Duodenal mucosa (tissue), 2 donors: ENCODE data around the gene BNC1.
A peak's percentile ranks its signal among the peaks of the same experiment; 100 is the strongest.
"Not testable (repeated sequence)": the region's sequence is repeated elsewhere in the genome, so short reads cannot be mapped to it uniquely, and the experiment has no call there.

Experiments used
- H3K27ac ChIP-seq: one replicate; pipeline ENCODE4 v1.7.0; 2013; ENCODE audit warnings: low read depth, low read length
- H3K27me3 ChIP-seq, 2 donors: one replicate each; pipeline ENCODE4 v1.7.0; 2013; ENCODE audit warnings: low read length in 2 of 2, control low read depth in 1 of 2; ENCODE audit not compliant: insufficient read depth in 2 of 2, control insufficient read depth in 1 of 2
- H3K36me3 ChIP-seq, 2 donors: one replicate each; pipeline ENCODE4 v1.7.0; 2013; ENCODE audit warnings: low read length in 2 of 2, control low read depth in 1 of 2; ENCODE audit not compliant: insufficient read depth in 2 of 2, control insufficient read depth in 1 of 2
- H3K4me1 ChIP-seq, 2 donors: one replicate each; pipeline ENCODE4 v1.7.0; 2013; ENCODE audit warnings: low read length in 2 of 2, control low read depth in 1 of 2; ENCODE audit not compliant: insufficient read depth in 2 of 2, control insufficient read depth in 1 of 2
- H3K4me3 ChIP-seq, 2 donors: one replicate each; pipeline ENCODE4 v1.7.0; 2013; ENCODE audit warnings: low read length in 2 of 2, low read depth in 1 of 2
- H3K9ac ChIP-seq, 2 donors: one replicate each; pipeline ENCODE4 v1.7.0; 2013; ENCODE audit warnings: low read length in 2 of 2, low read depth in 1 of 2
- H3K9me3 ChIP-seq, 2 donors: one replicate each; pipeline ENCODE4 v1.7.0; 2013; ENCODE audit warnings: low read length in 2 of 2, control low read depth in 1 of 2; ENCODE audit not compliant: control insufficient read depth in 1 of 2

BNC1 gene

GRCh38 chr15:83283138-83283812, 1.2 kb downstream of the BNC1 start:
- no peaks in the 10 kb centered on the region for H3K9me3 ChIP-seq
- H3K27me3 ChIP-seq: peaks cover 51 to 73% of the 10 kb centered on the region in 2 donors
- no peaks in the 10 kb centered on the region for H3K36me3 ChIP-seq
- H3K9ac ChIP-seq: no peak overlapping the region
- H3K4me3 ChIP-seq: peak overlapping the region in 1 of 2 donors; percentile 29
- no peak overlapping the region for H3K27ac ChIP-seq
- no peaks in the 10 kb centered on the region for H3K4me1 ChIP-seq

GRCh38 chr15:83282776-83283137, 1.7 kb downstream of the BNC1 start:
- Histone ChIP-seq H3K4me3 (no peak overlapping the region), H3K27me3 (peaks cover 51 to 73% of the 10 kb centered on the region in 2 donors), H3K36me3 (no peaks in the 10 kb centered on the region), H3K9me3 (no peaks in the 10 kb centered on the region), H3K27ac (no peak overlapping the region), H3K4me1 (no peaks in the 10 kb centered on the region), H3K9ac (no peak overlapping the region)

- Histone ChIP-seq H3K4me3 (no peak overlapping the region), H3K4me1 (no peaks in the 10 kb centered on the region), H3K27me3 (peaks cover 51 to 68% of the 10 kb centered on the region in 2 donors), H3K9ac (no peak overlapping the region), H3K27ac (no peak overlapping the region), H3K9me3 (no peaks in the 10 kb centered on the region), H3K36me3 (no peaks in the 10 kb centered on the region)
Measured at GRCh38 chr15:83282141-83282540, 2.3 kb downstream of the BNC1 start.

GRCh38 chr15:83278191-83278590, 6.3 kb downstream of the BNC1 start:
- no peaks in the 10 kb centered on the region for H3K4me1 ChIP-seq
- H3K9me3 ChIP-seq: no peaks in the 10 kb centered on the region
- no peaks in the 10 kb centered on the region for H3K36me3 ChIP-seq
- no peak overlapping the region for H3K9ac ChIP-seq
- no peak overlapping the region for H3K27ac ChIP-seq
- peaks cover 29 to 35% of the 10 kb centered on the region in 2 donors for H3K27me3 ChIP-seq
- H3K4me3 ChIP-seq: no peak overlapping the region

GRCh38 chr15:83276661-83277060, 7.8 kb downstream of the BNC1 start:
- Histone ChIP-seq H3K27ac (no peak overlapping the region), H3K36me3 (no peaks in the 10 kb centered on the region), H3K9ac (no peak overlapping the region), H3K4me3 (no peak overlapping the region), H3K27me3 (peaks cover 17 to 20% of the 10 kb centered on the region in 2 donors), H3K9me3 (no peaks in the 10 kb centered on the region), H3K4me1 (no peaks in the 10 kb centered on the region)

GRCh38 chr15:83275412-83275811, 9.1 kb downstream of the BNC1 start:
- Histone ChIP-seq H3K4me1 (no peaks in the 10 kb centered on the region), H3K9ac (no peak overlapping the region), H3K4me3 (no peak overlapping the region), H3K27me3 (peaks cover 8% of the 10 kb centered on the region in 2 donors), H3K9me3 (no peaks in the 10 kb centered on the region), H3K36me3 (no peaks in the 10 kb centered on the region), H3K27ac (no peak overlapping the region)

GRCh38 chr15:83270176-83270575, 14.3 kb downstream of the BNC1 start:
- H3K27ac ChIP-seq: no peak overlapping the region
- H3K4me3 ChIP-seq: no peak overlapping the region
- H3K27me3 ChIP-seq: peaks cover 0 to 4% of the 10 kb centered on the region in 2 donors
- no peak overlapping the region for H3K9ac ChIP-seq
- no peaks in the 10 kb centered on the region for H3K36me3 ChIP-seq
- no peaks in the 10 kb centered on the region for H3K9me3 ChIP-seq
- no peaks in the 10 kb centered on the region for H3K4me1 ChIP-seq

GRCh38 chr15:83268147-83268546, 16.3 kb downstream of the BNC1 start:
- peaks cover 0 to 4% of the 10 kb centered on the region in 2 donors for H3K27me3 ChIP-seq
- H3K27ac ChIP-seq: no peak overlapping the region
- no peaks in the 10 kb centered on the region for H3K36me3 ChIP-seq
- no peak overlapping the region for H3K4me3 ChIP-seq
- no peak overlapping the region for H3K9ac ChIP-seq
- no peaks in the 10 kb centered on the region for H3K4me1 ChIP-seq
- H3K9me3 ChIP-seq: no peaks in the 10 kb centered on the region

- no peaks in the 10 kb centered on the region for H3K9me3 ChIP-seq
Measured at GRCh38 chr15:83262594-83263315, 21.7 kb downstream of the BNC1 start.

GRCh38 chr15:83262181-83262580, 22.3 kb downstream of the BNC1 start:
- not testable (repeated sequence) for H3K36me3 ChIP-seq, H3K9ac ChIP-seq, H3K4me1 ChIP-seq, H3K27me3 ChIP-seq, H3K9me3 ChIP-seq, H3K27ac ChIP-seq, H3K4me3 ChIP-seq

More at GRCh38 chr15:83262594-83263315, 21.7 kb downstream of the BNC1 start:
- no peak overlapping the region for H3K4me3 ChIP-seq
- no peaks in the 10 kb centered on the region for H3K36me3 ChIP-seq
- H3K27me3 ChIP-seq: peaks cover 0 to 4% of the 10 kb centered on the region in 2 donors
- no peak overlapping the region for H3K27ac ChIP-seq
- H3K9ac ChIP-seq: no peak overlapping the region
- H3K4me1 ChIP-seq: no peaks in the 10 kb centered on the region
